BJ (cell line): ENCODE data around the gene CUX1. TPM values are rescaled to one million over a fixed set of nuclear protein-coding genes. Genes with fewer than 3 reads are reported as not detected.

ENCODE experiments used
- CTCF ChIA-PET: fragments of 350-600 bp; formaldehyde crosslinking; extraction: SDS; loops from one replicate; lab custom pipeline; 2021; ENCODE audit warnings: antibody characterized with exemption, inconsistent platforms; lab: Yijun Ruan, JAX
- POLR2A ChIA-PET: fragments of 300-600 bp; sonication (Branson Sonifier 250); formaldehyde crosslinking; extraction: SDS; loops from one replicate; lab custom pipeline; 2021; ENCODE audit warnings: antibody characterized with exemption; lab: Charles Lee
- DNase-seq: peaks from one replicate; pipeline ENCODE4 v3.0.0-alpha.2; 2011; ENCODE audit warnings: low read depth
- H3K27me3 ChIP-seq: 2 replicates; pipeline ENCODE4 v1.6.0; 2011; ENCODE audit warnings: low read length; ENCODE audit not compliant: control insufficient read depth, insufficient read depth
- H3K36me3 ChIP-seq: 2 replicates; pipeline ENCODE4 v1.5.1; 2011; ENCODE audit warnings: low read length; ENCODE audit not compliant: control insufficient read depth, insufficient read depth
- H3K4me3 ChIP-seq: 2 replicates; pipeline ENCODE4 v1.5.1; 2011; ENCODE audit warnings: low read depth, mild to moderate bottlenecking, control low read depth, low read length
- CTCF ChIP-seq: IDR thresholded peaks from 2 replicates; pipeline ENCODE4 v1.5.1; 2011; ENCODE audit warnings: low read depth, mild to moderate bottlenecking, control low read depth, inconsistent platforms, low read length, moderate library complexity; ENCODE audit not compliant: insufficient read depth
- polyA plus RNA-seq: library from polyadenylated mRNA; depleted of rRNA; stranded (reverse); fragments of >200 nt; gene quantifications from 2 replicates; pipeline ENCODE4 v1.2.3, GENCODE V29; 2011

CUX1 gene
- polyA plus RNA-seq, 1 experiment: 36.5 TPM

GRCh38 chr7:102279537-102280400, 462.3 kb downstream of the CUX1 start:
- no peak overlapping the region for H3K4me3 ChIP-seq
- no peaks in the 10 kb centered on the region for H3K27me3 ChIP-seq
- no peaks in the 10 kb centered on the region for H3K36me3 ChIP-seq
- ChIA-PET CTCF (interaction anchor here (0.5 to 4.6 kb wide), 10 partner anchors 8 to 736 kb away, joined by 3 to 46 read pairs (median 4); partner anchors contain the start of gene PRKRIP1), POLR2A (no interaction called here)
- DNase-seq: no peak
- peak; percentile 91 for TF ChIP-seq CTCF

- Histone ChIP-seq H3K36me3 (no peaks in the 10 kb centered on the region), H3K27me3 (no peaks in the 10 kb centered on the region), H3K4me3 (no peak overlapping the region)
- POLR2A ChIA-PET: no interaction called here
- TF ChIP-seq CTCF: no peak
- DNase-seq: no peak
- CTCF ChIA-PET: interaction anchor here (0.5 to 4.6 kb wide), 5 partner anchors 10 to 737 kb away, joined by 3 to 46 read pairs (median 4); no protein-coding TSS in a partner anchor
Observed at GRCh38 chr7:102280521-102280920, 463.1 kb downstream of the CUX1 start.

GRCh38 chr7:102281785-102282184, 464.4 kb downstream of the CUX1 start:
- no peaks in the 10 kb centered on the region for H3K27me3 ChIP-seq
- no peak for TF ChIP-seq CTCF
- no peaks in the 10 kb centered on the region for H3K36me3 ChIP-seq
- POLR2A ChIA-PET: no interaction called here
- CTCF ChIA-PET: interaction anchor here (0.7 to 4.6 kb wide), 4 partner anchors 10 to 128 kb away, joined by 3 to 46 read pairs (median 4); no protein-coding TSS in a partner anchor
- DNase-seq: no peak
- H3K4me3 ChIP-seq: no peak overlapping the region

- TF ChIP-seq CTCF: no peak
- ChIA-PET POLR2A (no interaction called here), CTCF (interaction anchor here (1.2 kb wide), 2 partner anchors 9 to 109 kb away, joined by 3 to 5 read pairs; no protein-coding TSS in a partner anchor)
- Histone ChIP-seq H3K36me3 (no peaks in the 10 kb centered on the region), H3K4me3 (no peak overlapping the region), H3K27me3 (no peaks in the 10 kb centered on the region)
- no peak for DNase-seq
Observed at GRCh38 chr7:102282465-102283362, 465.3 kb downstream of the CUX1 start.
